LNCAP (cell line): ENCODE results near the gene PRDM16.

Source experiments
- CTCF ChIP-seq: fragments of 450-650 bp; IDR thresholded peaks from 2 replicates; pipeline ENCODE4 v1.5.1; 2017; ENCODE audit warnings: mild to moderate bottlenecking

The PRDM16 gene

GRCh38 chr1:3360646-3361257, 291.7 kb downstream of the PRDM16 start:
- TF ChIP-seq CTCF: no peak

- TF ChIP-seq CTCF: no peak
Observed at GRCh38 chr1:3363023-3363422, 294.0 kb downstream of the PRDM16 start.

GRCh38 chr1:3363756-3364155, 294.8 kb downstream of the PRDM16 start:
- TF ChIP-seq CTCF: no peak

- TF ChIP-seq CTCF: no peak
Observed at GRCh38 chr1:3364551-3364950, 295.5 kb downstream of the PRDM16 start.

- no peak for TF ChIP-seq CTCF
Observed at GRCh38 chr1:3364983-3365382, 296.0 kb downstream of the PRDM16 start.

GRCh38 chr1:3365523-3366125, 296.6 kb downstream of the PRDM16 start:
- no peak for TF ChIP-seq CTCF

GRCh38 chr1:3366126-3367051, 297.4 kb downstream of the PRDM16 start:
- TF ChIP-seq CTCF: no peak
